HEK293T (cell line): Measurements from ENCODE around the gene CUX1.

ENCODE experiments used
- BHLHE40 ChIP-seq: fragments of 450-650 bp; IDR thresholded peaks from 2 replicates; pipeline ENCODE4 v1.6.1; 2016; ENCODE audit warnings: mild to moderate bottlenecking, moderate library complexity, borderline replicate concordance
- ELF4 ChIP-seq: fragments of 450-650 bp; IDR thresholded peaks from 2 replicates; pipeline ENCODE4 v1.6.1; 2017; ENCODE audit warnings: antibody characterized with exemption
- FOXK2 ChIP-seq: fragments of 450-650 bp; IDR thresholded peaks from 2 replicates; pipeline ENCODE4 v1.6.1; 2016; ENCODE audit warnings: mild to moderate bottlenecking
- LEF1 ChIP-seq: fragments of 450-650 bp; IDR thresholded peaks from 2 replicates; pipeline ENCODE4 v1.6.1; 2017; ENCODE audit warnings: mild to moderate bottlenecking, borderline replicate concordance

GRCh38 chr7:101891936-101892640 is 74.7 kb downstream of the CUX1 start:
- no peak for TF ChIP-seq BHLHE40
- TF ChIP-seq LEF1, result no peak
- TF ChIP-seq FOXK2, result no peak
- no peak for TF ChIP-seq ELF4
